ELF-1 (cell line): ENCODE measurements around the gene SCIN.
"Not testable (repeated sequence)": the region's sequence is repeated elsewhere in the genome, so short reads cannot be mapped to it uniquely, and the experiment has no call there.

Experiments
- DNase-seq: peaks from one replicate; pipeline ENCODE4 v3.0.0-alpha.2; 2016; ENCODE audit warnings: low read depth, low spot score

SCIN gene

GRCh38 chr7:12612622-12613021 is 42.1 kb downstream of the SCIN start:
- no peak for DNase-seq

GRCh38 chr7:12619461-12620069 is 49.0 kb downstream of the SCIN start:
- DNase-seq: no peak

GRCh38 chr7:12620371-12620770 is 49.9 kb downstream of the SCIN start:
- no peak for DNase-seq

GRCh38 chr7:12623223-12623622 is 52.7 kb downstream of the SCIN start:
- no peak for DNase-seq

GRCh38 chr7:12623885-12624498 is 53.5 kb downstream of the SCIN start:
- DNase-seq: no peak

GRCh38 chr7:12625836-12626235 is 55.3 kb downstream of the SCIN start:
- no peak for DNase-seq

- no peak for DNase-seq
Measured at GRCh38 chr7:12629816-12630512, 59.4 kb downstream of the SCIN start.

- DNase-seq: no peak
Measured at GRCh38 chr7:12630513-12630819, 59.9 kb downstream of the SCIN start.

- DNase-seq: no peak
Measured at GRCh38 chr7:12633582-12633981, 63.1 kb downstream of the SCIN start.

GRCh38 chr7:12635830-12636229 is 65.3 kb downstream of the SCIN start:
- DNase-seq: no peak

- DNase-seq: no peak
Measured at GRCh38 chr7:12637328-12637727, 66.8 kb downstream of the SCIN start.

GRCh38 chr7:12637819-12638592 is 67.5 kb downstream of the SCIN start:
- DNase-seq: no peak

GRCh38 chr7:12638851-12639456 is 68.4 kb downstream of the SCIN start:
- no peak for DNase-seq

GRCh38 chr7:12640299-12641096 is 70.0 kb downstream of the SCIN start:
- no peak for DNase-seq

GRCh38 chr7:12641196-12641595 is 70.7 kb downstream of the SCIN start:
- no peak for DNase-seq

- no peak for DNase-seq
Measured at GRCh38 chr7:12642508-12642907, 72.0 kb downstream of the SCIN start.

GRCh38 chr7:12643001-12643643 is 72.6 kb downstream of the SCIN start:
- no peak for DNase-seq

- no peak for DNase-seq
Measured at GRCh38 chr7:12643644-12644043, 73.1 kb downstream of the SCIN start.

- not testable (repeated sequence) for DNase-seq
Measured at GRCh38 chr7:12645212-12645611, 74.7 kb downstream of the SCIN start.

GRCh38 chr7:12646139-12646538 is 75.6 kb downstream of the SCIN start:
- DNase-seq: peak; percentile 17
